ENCODE results near the gene TBC1D32.
"Not testable (repeated sequence)": the region's sequence is repeated elsewhere in the genome, so short reads cannot be mapped to it uniquely, and the experiment has no call there.

TBC1D32 gene

DNA sequence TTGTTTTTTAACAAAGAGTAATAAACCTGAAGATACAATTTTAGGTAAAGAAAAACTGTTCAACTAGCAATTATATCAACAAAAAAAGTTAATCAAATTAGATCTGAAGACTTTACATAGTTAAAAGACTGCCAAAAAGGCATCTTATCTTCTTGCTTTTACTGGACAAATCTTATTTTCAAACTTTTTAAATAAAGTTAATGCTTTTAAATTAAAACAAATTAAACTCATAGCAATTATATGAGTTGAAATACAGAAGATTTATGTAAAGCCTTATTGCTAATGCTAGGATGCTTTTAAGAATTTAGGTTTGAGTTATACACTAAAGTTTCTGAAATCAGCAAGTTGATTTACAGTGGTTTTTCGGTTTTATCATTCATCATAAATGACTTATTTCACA, 227.3 kb downstream of the TBC1D32 start:
- no peak for DNase-seq

DNA sequence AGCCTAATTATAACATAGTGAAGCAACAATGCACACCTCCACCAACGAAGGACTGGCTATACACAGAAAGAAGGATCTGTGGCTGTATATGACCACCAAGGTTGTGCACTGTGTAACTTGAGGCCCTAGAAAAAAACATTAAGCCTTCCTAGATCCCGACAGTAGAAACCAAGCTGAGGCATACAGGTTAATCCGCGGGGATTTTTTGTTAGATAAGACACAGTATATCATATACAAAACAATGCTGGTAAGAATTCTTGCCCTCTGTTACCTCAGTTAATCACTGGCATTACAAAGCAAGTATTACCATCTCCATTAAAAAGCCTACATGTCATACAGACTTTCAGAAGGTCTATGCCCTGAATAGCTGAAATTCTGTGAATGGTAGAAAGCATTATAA, 228.8 kb downstream of the TBC1D32 start:
- DNase-seq: no peak

DNA sequence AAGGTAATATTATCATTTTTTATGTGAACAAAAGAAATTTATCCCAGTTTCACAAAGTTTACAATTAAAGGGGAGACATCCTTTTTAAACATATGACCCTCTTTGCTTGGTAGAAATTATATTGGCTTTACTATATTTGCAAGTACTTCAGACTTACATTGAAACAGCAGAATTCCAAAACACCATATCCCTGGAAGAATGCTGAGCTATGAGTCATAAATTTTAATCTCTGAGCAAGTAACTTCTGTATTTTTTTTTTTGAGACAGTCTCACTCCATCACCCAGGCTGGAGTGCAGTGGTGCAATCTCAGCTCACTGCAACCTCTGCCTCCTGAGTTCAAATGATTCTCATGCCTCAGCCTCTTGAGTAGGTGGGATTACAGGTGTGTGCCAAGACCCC, 240.4 kb downstream of the TBC1D32 start:
- no peak for DNase-seq

DNA sequence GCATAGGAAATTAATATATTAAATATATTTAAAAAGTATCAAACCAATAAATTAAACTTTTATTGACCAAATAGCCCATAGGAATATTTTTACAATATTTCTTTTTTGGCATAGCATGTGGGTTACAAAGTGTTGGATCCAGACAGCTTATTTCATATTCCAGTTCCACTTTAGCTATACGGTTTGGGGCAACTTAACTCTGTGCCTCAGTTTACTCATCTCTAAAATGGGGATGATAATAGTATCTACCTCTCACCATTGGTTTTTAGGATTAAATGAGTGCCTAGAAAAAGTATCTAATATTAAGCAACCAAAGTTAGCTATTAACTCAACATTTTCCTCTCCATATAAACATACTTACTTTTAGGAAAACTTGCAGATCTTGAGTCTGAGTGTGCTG, 243.8 kb downstream of the TBC1D32 start:
- no peak for DNase-seq

DNA sequence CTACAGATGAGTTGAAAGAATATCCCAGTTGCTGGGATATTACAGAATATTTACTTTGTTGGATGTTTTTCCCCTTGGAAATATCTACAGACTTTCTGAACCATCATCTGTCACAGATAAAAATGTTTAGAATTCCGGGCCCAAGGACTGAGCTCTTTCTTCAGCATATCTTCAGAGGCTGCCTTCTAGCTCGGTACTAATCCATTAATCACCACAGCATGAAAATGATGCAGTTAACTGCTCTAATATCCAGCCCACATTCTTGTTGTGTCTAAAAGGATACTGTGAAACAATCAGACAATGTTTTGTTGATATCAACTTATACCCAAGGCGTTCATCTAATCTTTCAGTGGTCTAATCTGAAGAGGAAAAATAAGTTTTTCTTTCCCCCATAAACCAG, 247.4 kb downstream of the TBC1D32 start:
- no peak for DNase-seq

DNA sequence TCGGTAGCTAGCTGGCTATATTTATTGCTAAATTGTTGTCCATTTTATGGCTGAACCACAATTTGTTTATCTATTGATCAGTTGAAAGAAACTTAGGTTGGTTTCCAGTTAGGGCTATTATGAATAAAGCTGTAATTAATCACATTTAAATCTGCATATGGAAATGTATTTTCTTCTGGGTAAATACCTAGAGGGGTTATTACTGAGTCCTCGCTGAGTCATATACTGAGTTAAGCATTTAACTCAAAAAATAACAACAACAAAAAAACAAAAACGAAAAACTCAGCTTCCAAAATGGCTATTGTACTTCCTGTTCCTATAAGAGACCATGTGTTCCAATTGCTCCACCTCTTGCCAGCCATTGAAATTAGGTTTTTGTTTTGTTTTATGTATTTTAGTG, 258.2 kb downstream of the TBC1D32 start:
- no peak for DNase-seq

DNA sequence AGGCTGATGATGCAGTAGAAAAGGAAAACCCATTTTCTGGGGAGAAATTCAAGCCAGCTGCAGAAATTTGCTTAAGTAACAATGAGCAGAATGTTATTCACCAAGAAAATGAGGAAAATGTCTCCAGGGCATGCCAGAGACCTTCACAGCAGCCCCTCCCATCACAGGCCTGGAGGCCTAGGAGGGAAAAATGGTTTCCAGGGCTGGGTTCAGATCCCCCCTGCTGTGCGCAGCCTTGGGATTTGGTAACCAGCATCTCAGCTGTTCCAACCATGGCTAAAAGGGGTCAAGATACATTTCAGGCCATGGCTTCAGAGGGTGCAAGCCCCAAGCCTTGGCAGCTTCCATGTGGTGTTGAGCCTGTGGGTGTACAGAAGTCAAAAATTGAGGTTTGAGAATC, 265.5 kb downstream of the TBC1D32 start:
- DNase-seq: not testable (repeated sequence)

DNA sequence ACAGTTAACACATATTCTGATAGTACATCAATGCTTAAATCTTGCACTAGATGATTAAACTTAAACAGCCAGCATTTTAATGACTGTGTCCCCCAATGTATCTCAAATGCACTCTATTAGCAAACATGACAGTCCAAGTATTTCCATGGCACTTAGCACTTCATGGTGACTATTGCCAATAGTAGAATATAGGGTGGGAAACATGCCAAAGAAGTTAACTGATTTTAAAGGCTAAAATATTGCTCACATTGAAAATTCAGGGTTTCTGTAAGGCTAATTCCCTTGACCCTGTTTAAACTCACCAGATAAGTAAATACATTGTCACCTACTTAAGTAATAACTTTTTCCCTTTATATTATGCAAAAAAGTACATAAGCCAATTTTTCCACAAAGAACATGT, 266.9 kb downstream of the TBC1D32 start:
- no peak for DNase-seq

DNA sequence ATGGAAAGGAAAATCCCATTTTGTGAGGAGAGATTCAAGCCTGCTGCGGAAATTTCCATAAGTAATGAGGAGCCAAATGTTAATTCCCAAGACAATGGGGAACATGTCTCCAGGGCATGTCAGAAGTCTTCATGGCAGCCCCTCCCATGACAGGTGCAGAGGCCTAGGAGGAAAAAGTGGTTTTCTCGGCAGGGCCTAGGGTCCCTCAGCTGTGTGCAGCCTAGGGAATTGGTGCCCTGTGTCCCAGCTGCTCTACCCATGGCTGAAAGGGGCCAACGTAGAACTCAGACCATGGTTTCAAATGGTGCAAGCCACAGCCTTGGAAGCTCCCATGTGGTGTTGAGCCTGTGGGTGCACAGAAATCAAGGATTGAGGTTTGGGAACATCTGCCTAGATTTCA, 269.9 kb downstream of the TBC1D32 start:
- no peak for DNase-seq

DNA sequence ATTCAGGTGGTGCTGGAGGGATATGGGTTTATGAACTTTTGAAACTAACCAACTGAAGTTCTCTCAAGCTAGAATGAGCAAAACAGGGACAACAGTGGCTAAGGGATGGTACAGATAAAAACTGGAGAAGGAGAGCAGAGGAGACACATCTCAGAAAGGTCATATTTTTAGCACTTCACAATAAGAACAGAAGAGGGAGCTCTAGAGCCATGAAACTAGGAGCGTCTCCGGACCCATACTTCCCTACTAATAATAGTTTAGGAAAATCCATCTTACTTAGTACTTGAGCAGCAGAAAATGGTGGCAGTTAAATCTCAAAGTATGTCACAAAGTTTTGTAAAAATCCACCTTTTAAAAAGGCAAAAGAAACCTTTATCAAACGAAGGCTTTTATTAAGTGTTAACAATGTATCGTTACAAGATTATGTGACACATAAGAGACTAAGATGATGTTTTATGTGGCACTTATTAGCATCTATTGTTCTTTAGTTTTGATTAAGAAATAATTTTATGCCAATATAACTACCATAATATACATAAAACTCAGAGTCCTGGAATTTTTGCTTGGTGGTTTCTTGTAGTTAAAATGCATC, 278.6 kb downstream of the TBC1D32 start:
- peak; percentile 45 to 69 (median 55) for DNase-seq

DNA sequence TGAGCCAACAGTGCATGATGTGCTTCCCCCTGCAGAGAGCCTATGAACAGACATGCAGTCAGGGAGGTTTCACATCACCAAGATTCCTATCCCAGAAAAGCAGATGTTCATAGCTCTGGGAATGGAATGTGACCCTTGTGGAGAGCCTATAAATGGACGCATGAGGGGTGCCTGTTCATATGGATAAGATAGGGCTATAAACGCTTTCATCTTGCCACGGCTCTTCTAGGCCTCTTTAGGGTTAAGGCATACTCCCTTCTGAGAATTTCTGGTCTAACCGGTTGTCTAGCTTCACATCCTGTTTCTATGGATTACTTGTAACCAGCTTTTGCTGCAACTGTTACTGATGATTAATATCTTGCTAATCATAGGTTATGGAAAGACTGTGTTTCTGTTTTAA, 285.7 kb downstream of the TBC1D32 start:
- DNase-seq: not testable (repeated sequence)

DNA sequence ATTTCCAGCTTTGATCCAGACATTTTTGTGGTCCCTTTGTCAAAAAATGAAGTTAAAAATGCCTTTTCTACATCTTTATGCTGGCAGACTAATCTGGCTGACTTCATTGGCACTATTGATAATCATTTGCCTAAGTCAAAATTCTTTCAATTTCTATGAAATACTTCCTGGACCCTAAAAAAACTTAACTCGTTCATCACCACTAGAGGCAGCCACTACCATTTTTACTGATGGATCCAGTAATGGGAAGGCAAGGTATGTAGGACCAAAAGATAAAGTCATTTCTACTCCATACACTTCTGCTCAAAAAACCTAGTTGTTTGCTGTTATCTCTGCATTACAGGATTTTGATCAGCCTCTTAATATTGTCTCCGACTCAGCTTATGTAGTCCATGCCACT, 289.4 kb downstream of the TBC1D32 start:
- not testable (repeated sequence) for DNase-seq

DNA sequence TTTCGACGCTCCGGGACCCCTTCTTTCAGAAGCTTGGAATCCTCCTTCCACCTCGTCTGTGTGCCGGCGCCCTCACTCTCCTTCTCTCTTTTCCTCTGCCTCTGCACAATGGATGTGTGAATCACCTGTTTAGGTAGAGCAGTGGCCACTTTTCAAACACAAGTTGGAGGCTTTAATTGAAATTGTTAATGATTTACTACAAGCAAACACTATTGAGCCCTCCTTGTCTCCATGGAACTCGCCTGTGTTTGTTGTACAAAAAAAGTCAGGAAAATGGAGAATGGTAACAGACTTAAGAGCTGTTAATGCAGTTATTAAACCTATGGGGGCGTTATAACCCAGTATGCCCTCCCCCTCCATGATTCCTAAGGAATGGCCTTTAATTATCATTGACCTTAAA, 290.6 kb downstream of the TBC1D32 start:
- not testable (repeated sequence) for DNase-seq

DNA sequence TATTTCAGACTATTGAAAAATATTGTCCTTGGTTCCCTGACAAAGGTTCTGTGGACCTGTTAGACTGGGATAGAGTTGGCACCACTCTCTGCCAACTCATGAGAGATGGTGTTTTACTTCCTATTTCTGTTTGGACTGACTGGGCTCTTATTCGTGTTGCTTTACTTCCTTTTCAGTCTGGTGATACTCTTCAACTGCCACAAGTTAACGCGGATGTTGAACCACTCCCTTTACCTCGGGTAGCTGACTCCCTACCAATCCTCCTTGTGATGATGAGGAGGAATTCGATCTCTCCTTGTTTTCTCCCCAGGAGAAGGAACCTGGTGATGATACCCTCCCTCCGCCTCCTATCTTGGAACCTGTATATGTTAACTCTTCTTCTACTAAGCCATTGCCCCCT, 291.1 kb downstream of the TBC1D32 start:
- DNase-seq: not testable (repeated sequence)

DNA sequence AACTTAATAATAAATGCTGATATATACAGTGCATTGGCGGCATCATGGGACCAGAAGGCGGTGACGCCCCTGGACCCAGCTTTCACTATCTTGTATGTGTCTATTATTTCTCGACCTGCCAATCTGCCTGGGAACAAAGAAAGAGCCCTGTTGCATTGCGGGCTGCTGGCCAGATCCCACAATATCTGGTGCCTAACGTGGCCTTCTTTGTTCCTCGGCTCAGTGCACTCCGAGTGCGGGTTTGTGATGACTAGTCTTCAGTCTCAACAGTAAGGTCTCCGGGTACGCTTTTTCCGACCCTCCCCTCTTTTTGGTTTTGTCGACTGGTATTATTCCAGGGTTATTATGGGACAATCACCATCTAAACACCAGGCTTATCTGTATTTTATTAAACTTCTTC, 291.5 kb downstream of the TBC1D32 start:
- DNase-seq: no peak

DNA sequence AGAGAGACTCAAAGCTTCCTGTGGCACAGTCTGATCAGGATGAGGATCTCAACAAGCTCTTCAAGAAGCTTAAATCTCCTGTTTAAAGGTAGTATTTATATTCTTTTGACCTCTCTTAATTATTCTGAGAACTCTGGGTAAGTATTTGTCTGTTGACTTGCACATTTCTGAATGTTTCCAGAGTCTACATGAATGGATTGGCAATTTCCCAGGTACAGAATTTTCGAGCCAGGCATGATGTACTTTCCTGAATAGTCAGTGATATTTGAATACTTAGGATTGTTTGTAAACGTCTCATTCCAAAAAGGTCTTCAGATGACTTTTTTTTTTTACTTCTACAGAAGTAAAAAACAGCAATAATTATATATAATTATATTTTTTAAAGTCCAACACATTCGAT, 293.4 kb downstream of the TBC1D32 start:
- DNase-seq: no peak

DNA sequence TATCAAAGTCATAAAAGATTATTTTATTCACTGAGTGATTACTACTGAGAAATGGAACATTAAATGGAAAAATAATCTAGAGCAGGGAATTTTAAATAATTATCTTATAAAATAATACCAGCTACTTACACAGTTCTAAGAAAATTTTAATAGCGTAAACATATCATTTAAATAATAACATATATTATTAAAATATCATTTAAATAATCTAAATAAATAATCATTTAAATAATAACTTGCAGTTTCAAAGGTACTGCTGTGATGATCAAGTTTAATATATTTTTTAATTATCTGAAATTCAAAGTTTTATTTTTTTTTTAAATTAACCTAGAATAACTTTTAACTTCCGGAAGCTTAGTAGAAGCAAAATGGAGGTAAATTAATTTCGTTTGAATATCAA, 301.2 kb downstream of the TBC1D32 start:
- DNase-seq: no peak

DNA sequence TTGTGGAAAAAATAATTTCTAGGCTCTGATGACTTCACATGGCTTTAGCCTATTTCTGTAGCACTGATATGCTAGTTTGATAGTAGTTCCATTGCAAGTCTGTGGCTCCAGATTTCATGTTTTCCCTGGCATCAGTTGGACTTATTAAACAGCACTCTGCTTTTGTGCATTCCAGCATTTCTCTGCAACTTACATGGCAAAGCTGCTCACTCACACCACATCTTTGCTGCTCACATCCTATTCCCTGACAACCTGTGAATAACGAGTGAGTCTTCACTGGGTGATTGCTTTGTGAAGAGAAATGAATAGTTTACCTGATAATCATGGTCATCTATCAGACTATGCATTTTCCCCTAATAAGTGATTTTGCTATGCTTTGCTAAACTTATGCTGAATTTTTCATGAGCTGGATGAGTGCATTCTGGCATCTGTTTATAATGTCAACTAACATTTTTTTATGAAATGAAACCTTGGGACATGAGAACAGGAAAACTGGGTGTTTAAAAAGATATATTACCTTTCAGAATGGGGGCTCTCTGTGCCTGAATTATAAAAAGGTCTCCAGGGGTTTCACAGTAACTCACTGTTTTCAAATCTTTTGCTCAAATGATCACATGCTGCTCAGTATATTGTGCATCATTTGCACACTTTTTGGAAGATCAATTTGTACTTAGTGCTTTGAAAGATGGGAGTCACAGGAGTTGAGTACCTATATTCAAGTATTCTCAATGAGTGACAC, 301.8 kb downstream of the TBC1D32 start:
- no peak for DNase-seq
